Measurements from ENCODE around the gene ADAD2. TPM values are rescaled to one million over a fixed set of nuclear protein-coding genes. Genes with fewer than 3 reads are reported as not detected.

The ADAD2 gene
- total and polyA plus RNA-seq, 9 of the 15 experiments (the other 6 are each of a cell fraction or from before 2014, with no cell fraction given) = 0.07 TPM; not detected in 8

DNA sequence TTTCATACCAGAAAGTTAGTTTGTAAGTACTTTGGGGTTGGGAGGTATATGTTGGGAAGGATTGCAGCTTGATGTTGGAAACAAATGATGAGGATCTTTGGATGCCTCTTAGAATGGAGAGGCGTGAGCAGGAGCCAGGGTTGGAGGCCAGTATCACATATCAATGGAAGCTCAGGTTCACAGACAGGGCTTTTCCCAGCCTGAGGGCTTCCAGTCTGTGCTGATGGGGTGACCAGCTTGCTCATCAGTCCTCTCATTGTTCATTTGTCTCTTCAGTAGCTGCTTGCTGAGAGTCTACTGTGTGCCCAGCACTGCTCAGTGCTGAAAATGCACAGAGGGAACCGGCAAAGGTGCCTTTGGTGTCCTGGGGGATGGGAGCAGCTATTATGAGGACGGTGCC, 40.0 kb upstream of the ADAD2 start:
- CTCF ChIA-PET (ENCODE audit: low intra/inter-chr PET ratio) = no interaction called here
- no peak overlapping the region for H3K9ac ChIP-seq (ENCODE audit: insufficient read depth in 1 of 2, low read depth in 2 of 2, low read length in 2 of 2)
- H2AFZ ChIP-seq (ENCODE audit: low read depth, low read length) = no peak overlapping the region
- no peak overlapping the region for H3K27ac ChIP-seq (ENCODE audit: extremely low read depth, low read depth, low read length)
- H3K27me3 ChIP-seq (ENCODE audit: control insufficient read depth in 2 of 2, insufficient read depth in 2 of 2, low read length in 2 of 2) = peaks cover 11 to 42% of the 10 kb centered on the region in 2 experiments
- FAIRE-seq = no peak
- H3K9me1 ChIP-seq (ENCODE audit: control insufficient read depth, insufficient read depth, low read length) = no peaks in the 10 kb centered on the region
- no peaks in the 10 kb centered on the region for H4K20me1 ChIP-seq (replicated peaks; ENCODE audit: control insufficient read depth, insufficient read depth, low read length)
- intact Hi-C loops (cut with micrococcal nuclease) (no loop called here), in situ Hi-C loops (cut with MboI) (no loop called here)
- no peaks in the 10 kb centered on the region for H3K4me1 ChIP-seq (replicated peaks in 1 of 2; ENCODE audit: control insufficient read depth in 2 of 2, insufficient read depth in 2 of 2, low read length in 2 of 2)
- H3K36me3 ChIP-seq (ENCODE audit: control insufficient read depth, insufficient read depth, low read length) = no peaks in the 10 kb centered on the region
- POLR2A ChIA-PET = interaction anchor here (0.6 to 2.3 kb wide), 5 partner anchors 12 to 1217 kb away, joined by 3 to 10 read pairs (median 4); partner anchors contain the start of gene MBTPS1
- TF ChIP-seq DIDO1 (tag; IDR thresholded peaks at IDR 0.05; ENCODE audit: low read depth) = no peak
- TF ChIP-seq SNAPC5 (CRISPR knock-in tag; IDR thresholded peaks at IDR 0.05) = no peak
- no peak for TF ChIP-seq RBFOX2 (IDR thresholded peaks at IDR 0.05; ENCODE audit: low read depth, low read length)
- TF ChIP-seq PHF21A (IDR thresholded peaks at IDR 0.05; ENCODE audit: borderline replicate concordance, low read depth) = no peak
- no peak overlapping the region for H3K4me2 ChIP-seq (ENCODE audit: insufficient read depth, low read length)
- H3K4me3 ChIP-seq = no peak overlapping the region
- no peaks in the 10 kb centered on the region for H3K79me2 ChIP-seq (ENCODE audit: control insufficient read depth, insufficient read depth, low read length)
- no peaks in the 10 kb centered on the region for H3K9me3 ChIP-seq (replicated peaks; ENCODE audit: control insufficient read depth, insufficient read depth, low read depth, low read length)
- WGBS (ENCODE audit: insufficient coverage, low coverage, missing lambda C conversion rate) = 16% methylated on average over 3 of the region's 3 CpGs
- no peak; the same call in 2 of the 3 replicates for ATAC-seq
- no TSS peak for BruUV-seq (replicated peaks)
- no peak for DNase-seq (ENCODE audit: extremely low read depth in 1 of 4, low spot score in 3 of 4)

- CTCF ChIA-PET (ENCODE audit: low intra/inter-chr PET ratio) = no interaction called here
Measured at GRCh38 chr16:84153660-84154214, 37.2 kb upstream of the ADAD2 start.

More at GRCh38 chr16:84153660-84154214, 37.2 kb upstream of the ADAD2 start:
- Histone ChIP-seq H3K9ac (ENCODE audit: insufficient read depth in 1 of 2, low read depth in 2 of 2, low read length in 2 of 2) (no peak overlapping the region), H3K79me2 (ENCODE audit: control insufficient read depth, insufficient read depth, low read length) (no peaks in the 10 kb centered on the region), H3K27ac (ENCODE audit: extremely low read depth, low read depth, low read length) (no peak overlapping the region), H3K36me3 (ENCODE audit: control insufficient read depth, insufficient read depth, low read length) (no peaks in the 10 kb centered on the region), H3K9me3 (replicated peaks; ENCODE audit: control insufficient read depth, insufficient read depth, low read depth, low read length) (no peaks in the 10 kb centered on the region), H3K27me3 (ENCODE audit: control insufficient read depth in 2 of 2, insufficient read depth in 2 of 2, low read length in 2 of 2) (peaks cover 17 to 52% of the 10 kb centered on the region in 2 experiments), H2AFZ (ENCODE audit: low read depth, low read length) (no peak overlapping the region), H3K4me3 (no peak overlapping the region), H3K4me1 (replicated peaks in 1 of 2; ENCODE audit: control insufficient read depth in 2 of 2, insufficient read depth in 2 of 2, low read length in 2 of 2) (peaks cover 0 to 4% of the 10 kb centered on the region in 2 experiments; a peak in 1 of 5 replicates), H3K4me2 (ENCODE audit: insufficient read depth, low read length) (no peak overlapping the region), H3K9me1 (ENCODE audit: control insufficient read depth, insufficient read depth, low read length) (no peaks in the 10 kb centered on the region), H4K20me1 (replicated peaks; ENCODE audit: control insufficient read depth, insufficient read depth, low read length) (no peaks in the 10 kb centered on the region)
- intact Hi-C loops (cut with micrococcal nuclease) (no loop called here), in situ Hi-C loops (cut with MboI) (no loop called here)
- peak in 1 of 4 experiments; percentile 41 for DNase-seq (ENCODE audit: extremely low read depth in 1 of 4, low spot score in 3 of 4)
- WGBS (ENCODE audit: insufficient coverage, low coverage, missing lambda C conversion rate) = 4% methylated on average over 8 of the region's 8 CpGs
- no TSS peak for BruUV-seq (replicated peaks)
- no peak for FAIRE-seq
- 0 out of 2 replicates have a peak, but pooled peaks have one; percentile 3 for TF ChIP-seq CREM (IDR thresholded peaks at IDR 0.05; ENCODE audit: low read depth)
- peak; percentile 57 for TF ChIP-seq FOSL1 (tag; conservative IDR thresholded peaks at IDR 0.05)
- TF ChIP-seq, protein P1, sequence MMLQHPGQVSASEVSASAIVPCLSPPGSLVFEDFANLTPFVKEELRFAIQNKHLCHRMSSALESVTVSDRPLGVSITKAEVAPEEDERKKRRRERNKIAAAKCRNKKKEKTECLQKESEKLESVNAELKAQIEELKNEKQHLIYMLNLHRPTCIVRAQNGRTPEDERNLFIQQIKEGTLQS (IDR thresholded peaks at IDR 0.05) = peak; percentile 62
- TF ChIP-seq, protein P1 (CRISPR knock-in tag; conservative IDR thresholded peaks at IDR 0.05) = no peak
- TF ChIP-seq ZNF143 (CRISPR knock-in tag; IDR thresholded peaks at IDR 0.05) = no peak
- no peak for TF ChIP-seq HINFP (tag; conservative IDR thresholded peaks at IDR 0.05; ENCODE audit: low read depth)
- TF ChIP-seq JUND (IDR thresholded peaks at IDR 0.05; ENCODE audit: borderline replicate concordance, low read depth, low read length) = peak; percentile 73; the same call in 1 of the 2 replicates
- no peak for TF ChIP-seq JUND (tag; IDR thresholded peaks at IDR 0.05; ENCODE audit: borderline replicate concordance, low read depth, low read length)
- TF ChIP-seq HNRNPLL (IDR thresholded peaks at IDR 0.05; ENCODE audit: low read depth, low read length, poor library complexity, severe bottlenecking) = no peak
- 0 out of 3 replicates have a peak, but pooled peaks have one; percentile 22 for ATAC-seq
- POLR2A ChIA-PET = interaction anchor here (0.8 to 0.9 kb wide), 2 partner anchors 16 to 37 kb away, joined by 3 read pairs; partner anchors contain the start of gene MBTPS1

Data from K562 (cell line).